Neural crest cell (in vitro differentiated cells): ENCODE measurements around the gene EVC. TPM values are rescaled to one million over a fixed set of nuclear protein-coding genes. Genes with fewer than 3 reads are reported as not detected.

ENCODE experiments used
- DNase-seq: peaks from one replicate; pipeline ENCODE4 v3.0.0; 2021; ENCODE audit warnings: low read depth, mixed read lengths, low spot score
- H3K27ac Mint-ChIP-seq: one replicate; pipeline ENCODE4 v1.8.0; 2021; ENCODE audit warnings: mild to moderate bottlenecking, mixed read lengths; ENCODE audit not compliant: unreplicated experiment
- H3K27me3 Mint-ChIP-seq: 2 replicates; pipeline ENCODE4 v1.8.0; 2021; ENCODE audit warnings: low read depth, mild to moderate bottlenecking, mixed read lengths
- H3K36me3 Mint-ChIP-seq: 2 replicates; pipeline ENCODE4 v1.8.0; 2021; ENCODE audit warnings: low read depth, mild to moderate bottlenecking, mixed read lengths
- H3K4me1 Mint-ChIP-seq: 2 replicates; pipeline ENCODE4 v1.8.0; 2021; ENCODE audit warnings: mixed read lengths
- H3K4me3 Mint-ChIP-seq: one replicate; pipeline ENCODE4 v1.8.0; 2021; ENCODE audit warnings: mild to moderate bottlenecking, mixed read lengths
- H3K9me3 Mint-ChIP-seq: 2 replicates; pipeline ENCODE4 v1.8.0; 2021; ENCODE audit warnings: mixed read lengths
- total RNA-seq: library from RNA; stranded (reverse); gene quantifications from 2 replicates; pipeline ENCODE4 v1.2.1, GENCODE V29; 2021
- TF ChIP-seq, protein P1 (sequence below): fragments of 200-600 bp; sonication (generic); conservative IDR thresholded peaks from 2 replicates; pipeline ENCODE4 v1.5.0; 2021; ENCODE audit warnings: antibody characterized with exemption, mild to moderate bottlenecking

Gene EVC
- total RNA-seq, 1 donor from 2014 or later = 24.4 TPM

DNA sequence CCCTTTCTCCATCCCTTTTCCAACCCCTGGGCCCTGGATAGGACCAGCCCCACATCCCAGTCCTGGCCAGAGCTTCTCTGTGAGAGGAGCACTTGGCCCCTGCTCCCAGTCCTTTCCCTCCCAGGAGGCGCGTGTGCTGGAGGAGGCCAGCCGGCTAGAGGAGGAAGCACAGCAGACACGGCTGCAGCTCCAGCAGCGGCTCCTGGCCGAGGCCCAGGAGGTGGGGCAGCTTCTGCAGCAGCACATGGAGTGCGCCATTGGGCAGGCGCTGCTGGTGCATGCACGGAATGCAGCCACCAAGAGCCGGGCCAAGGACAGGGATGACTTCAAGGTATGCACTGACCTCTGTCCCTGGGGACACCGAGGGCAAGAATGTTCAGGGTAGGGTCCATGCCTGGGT, 87.5 kb downstream of the EVC start:
- no peak overlapping the region for H3K27ac Mint-ChIP-seq
- H3K36me3 Mint-ChIP-seq = peaks cover 23% of the 10 kb centered on the region
- TF ChIP-seq, protein P1, sequence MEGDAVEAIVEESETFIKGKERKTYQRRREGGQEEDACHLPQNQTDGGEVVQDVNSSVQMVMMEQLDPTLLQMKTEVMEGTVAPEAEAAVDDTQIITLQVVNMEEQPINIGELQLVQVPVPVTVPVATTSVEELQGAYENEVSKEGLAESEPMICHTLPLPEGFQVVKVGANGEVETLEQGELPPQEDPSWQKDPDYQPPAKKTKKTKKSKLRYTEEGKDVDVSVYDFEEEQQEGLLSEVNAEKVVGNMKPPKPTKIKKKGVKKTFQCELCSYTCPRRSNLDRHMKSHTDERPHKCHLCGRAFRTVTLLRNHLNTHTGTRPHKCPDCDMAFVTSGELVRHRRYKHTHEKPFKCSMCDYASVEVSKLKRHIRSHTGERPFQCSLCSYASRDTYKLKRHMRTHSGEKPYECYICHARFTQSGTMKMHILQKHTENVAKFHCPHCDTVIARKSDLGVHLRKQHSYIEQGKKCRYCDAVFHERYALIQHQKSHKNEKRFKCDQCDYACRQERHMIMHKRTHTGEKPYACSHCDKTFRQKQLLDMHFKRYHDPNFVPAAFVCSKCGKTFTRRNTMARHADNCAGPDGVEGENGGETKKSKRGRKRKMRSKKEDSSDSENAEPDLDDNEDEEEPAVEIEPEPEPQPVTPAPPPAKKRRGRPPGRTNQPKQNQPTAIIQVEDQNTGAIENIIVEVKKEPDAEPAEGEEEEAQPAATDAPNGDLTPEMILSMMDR = no peak
- no peaks in the 10 kb centered on the region for H3K9me3 Mint-ChIP-seq
- DNase-seq = no peak
- no peaks in the 10 kb centered on the region for H3K4me1 Mint-ChIP-seq
- no peak overlapping the region for H3K4me3 Mint-ChIP-seq
- no peaks in the 10 kb centered on the region for H3K27me3 Mint-ChIP-seq

DNA sequence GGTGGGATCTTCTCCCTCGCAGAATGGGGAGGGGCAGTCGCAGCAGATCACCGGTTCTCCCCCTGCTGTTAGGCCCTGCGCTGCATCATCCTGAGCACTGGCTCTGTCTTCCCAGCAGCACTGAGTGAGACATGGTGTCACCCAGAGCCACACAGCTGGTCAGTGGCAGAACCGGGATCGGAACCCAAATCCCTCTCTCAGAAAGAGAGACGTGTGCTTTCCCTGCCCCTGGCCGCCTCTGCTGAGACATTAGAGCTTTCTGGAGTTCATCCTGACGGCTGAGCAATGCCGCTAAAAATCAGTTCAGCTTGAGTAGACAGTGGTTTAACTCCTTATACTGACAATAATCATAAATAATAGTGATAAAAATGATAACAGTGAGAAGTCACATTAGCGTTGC, 87.9 kb downstream of the EVC start:
- Mint-ChIP-seq H3K36me3 (peaks cover 23% of the 10 kb centered on the region), H3K4me1 (no peaks in the 10 kb centered on the region), H3K27me3 (no peaks in the 10 kb centered on the region), H3K27ac (no peak overlapping the region), H3K9me3 (no peaks in the 10 kb centered on the region), H3K4me3 (no peak overlapping the region)
- DNase-seq = no peak
- TF ChIP-seq, protein P1 = no peak

DNA sequence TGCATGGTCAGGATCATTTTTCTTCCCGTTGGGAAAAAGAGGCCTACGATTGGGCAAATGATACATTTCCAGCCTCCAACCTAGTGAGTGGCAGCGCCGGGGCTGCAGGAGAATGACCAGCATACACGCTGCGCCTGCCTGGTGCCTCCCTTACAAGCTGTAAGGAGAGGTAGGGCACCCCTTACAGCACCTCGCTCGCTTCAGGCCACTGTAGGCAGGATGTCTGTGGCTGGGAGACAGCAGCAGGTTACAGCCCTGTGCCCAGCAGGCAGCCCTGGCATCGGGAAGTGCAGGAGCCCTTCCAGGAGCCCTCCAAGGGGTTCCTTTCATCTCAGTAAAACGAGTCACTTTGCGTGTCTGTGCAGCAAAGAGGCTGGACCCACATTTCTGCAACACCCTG, 88.4 kb downstream of the EVC start:
- H3K27me3 Mint-ChIP-seq = no peaks in the 10 kb centered on the region
- no peak overlapping the region for H3K4me3 Mint-ChIP-seq
- H3K36me3 Mint-ChIP-seq = peaks cover 23% of the 10 kb centered on the region
- no peak for DNase-seq
- H3K27ac Mint-ChIP-seq = no peak overlapping the region
- H3K9me3 Mint-ChIP-seq = no peaks in the 10 kb centered on the region
- H3K4me1 Mint-ChIP-seq = no peaks in the 10 kb centered on the region
- TF ChIP-seq, protein P1 = no peak

DNA sequence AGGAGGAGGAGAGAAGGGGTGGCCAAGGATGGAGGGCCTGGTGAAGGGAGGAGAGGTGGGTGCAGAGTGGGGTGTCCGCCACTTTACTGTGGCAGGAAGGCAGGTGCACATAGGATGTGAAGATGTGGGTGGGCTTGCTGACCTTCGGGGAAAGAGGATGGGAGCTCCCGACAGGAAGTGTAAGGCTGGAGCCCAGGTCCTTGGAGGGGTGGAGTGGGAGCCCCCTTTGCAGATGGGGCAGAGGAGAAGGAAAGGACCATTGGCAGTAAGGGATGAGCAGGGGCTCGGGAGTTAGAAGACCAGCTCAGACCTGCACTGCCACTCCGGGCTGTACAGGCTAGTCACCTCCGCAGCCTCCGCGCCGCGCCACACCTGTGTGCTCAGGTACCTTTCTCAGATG, 89.5 kb downstream of the EVC start:
- no peaks in the 10 kb centered on the region for H3K27me3 Mint-ChIP-seq
- H3K36me3 Mint-ChIP-seq = peaks cover 20% of the 10 kb centered on the region
- TF ChIP-seq, protein P1 = no peak
- no peaks in the 10 kb centered on the region for H3K9me3 Mint-ChIP-seq
- no peaks in the 10 kb centered on the region for H3K4me1 Mint-ChIP-seq
- DNase-seq = no peak
- no peak overlapping the region for H3K4me3 Mint-ChIP-seq
- H3K27ac Mint-ChIP-seq = no peak overlapping the region

DNA sequence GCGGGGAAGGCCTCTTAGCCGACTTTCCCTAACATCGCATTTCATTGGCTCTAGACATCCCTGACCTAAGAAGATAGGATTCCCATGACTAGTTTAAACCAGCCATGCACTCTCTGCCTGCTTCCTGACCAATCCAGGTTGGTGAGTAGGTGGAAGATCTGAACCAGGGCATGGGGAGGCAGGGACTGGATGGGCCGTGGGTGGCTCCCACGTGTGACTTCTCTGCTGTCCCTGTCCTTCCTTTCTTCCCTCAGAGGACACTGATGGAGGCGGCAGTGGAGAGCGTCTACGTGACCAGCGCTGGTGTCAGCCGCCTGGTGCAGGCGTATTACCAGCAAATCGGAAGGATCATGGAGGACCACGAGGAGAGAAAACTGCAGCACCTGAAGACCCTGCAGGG, 90.7 kb downstream of the EVC start:
- H3K36me3 Mint-ChIP-seq = peaks cover 22% of the 10 kb centered on the region
- no peak for DNase-seq
- TF ChIP-seq, protein P1 = no peak
- H3K4me3 Mint-ChIP-seq = peak overlapping the region; percentile 26
- H3K9me3 Mint-ChIP-seq = no peaks in the 10 kb centered on the region
- no peaks in the 10 kb centered on the region for H3K4me1 Mint-ChIP-seq
- H3K27me3 Mint-ChIP-seq = no peaks in the 10 kb centered on the region
- no peak overlapping the region for H3K27ac Mint-ChIP-seq

DNA sequence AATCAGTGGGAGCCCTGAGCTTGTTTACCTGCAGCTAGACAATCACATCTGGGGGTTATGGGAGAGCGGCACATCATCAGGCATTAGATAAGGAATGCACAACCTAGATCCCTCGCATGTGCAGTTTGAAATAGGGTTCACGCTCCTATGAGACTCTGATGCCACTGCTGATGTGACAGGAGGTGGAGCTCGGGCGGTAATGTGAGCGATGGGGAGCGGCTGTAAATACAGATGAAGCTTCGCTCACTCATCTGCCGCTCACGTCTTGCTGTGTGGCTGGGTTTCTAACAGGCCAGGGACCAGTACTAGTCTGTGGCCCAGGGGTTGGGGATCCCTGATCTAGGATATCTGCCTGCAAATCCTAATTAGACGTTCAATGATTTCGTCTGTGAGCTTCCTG, 91.6 kb downstream of the EVC start:
- H3K4me3 Mint-ChIP-seq = no peak overlapping the region
- peaks cover 27% of the 10 kb centered on the region for H3K36me3 Mint-ChIP-seq
- no peaks in the 10 kb centered on the region for H3K9me3 Mint-ChIP-seq
- no peak overlapping the region for H3K27ac Mint-ChIP-seq
- no peak for DNase-seq
- TF ChIP-seq, protein P1 = no peak
- H3K27me3 Mint-ChIP-seq = no peaks in the 10 kb centered on the region
- no peaks in the 10 kb centered on the region for H3K4me1 Mint-ChIP-seq
